GM12891 (cell line): ENCODE results near the gene MMS19. TPM values are rescaled to one million over a fixed set of nuclear protein-coding genes. Genes with fewer than 3 reads are reported as not detected.

Source experiments
- DNase-seq: peaks from one replicate; pipeline ENCODE4 v3.0.0; 2011; ENCODE audit warnings: low spot score; ENCODE audit not compliant: insufficient read length
- FAIRE-seq: peaks from 2 replicates; lab custom pipeline; 2011; peaks lifted over from hg19 to GRCh38; lab: Jason Lieb, UNC
- PAX5 ChIP-seq: IDR thresholded peaks from 2 replicates; pipeline ENCODE4 v1.6.1; 2011; ENCODE audit warnings: low read length, moderate library complexity, mild to moderate bottlenecking; ENCODE audit not compliant: insufficient read depth, severe bottlenecking
- POLR2A ChIP-seq: IDR thresholded peaks from 2 replicates; pipeline ENCODE4 v1.6.1; 2011; ENCODE audit warnings: low read depth, low read length, control low read depth
- POLR2AphosphoS5 ChIP-seq: IDR thresholded peaks from 2 replicates; pipeline ENCODE4 v1.6.1; 2011; ENCODE audit warnings: low read depth, low read length, control low read depth
- POU2F2 ChIP-seq: IDR thresholded peaks from 2 replicates; pipeline ENCODE4 v1.6.1; 2011; ENCODE audit warnings: low read depth, mild to moderate bottlenecking, control low read depth, low read length, moderate library complexity
- SPI1 ChIP-seq: IDR thresholded peaks from 2 replicates; pipeline ENCODE4 v1.6.1; 2011; ENCODE audit warnings: low read depth, low read length, control low read depth
- TAF1 ChIP-seq: IDR thresholded peaks from 2 replicates; pipeline ENCODE4 v1.6.1; 2011; ENCODE audit warnings: low read depth, low read length, control low read depth
- polyA plus RNA-seq: library from polyadenylated mRNA; unstranded; fragments of >200 nt; gene quantifications from one replicate; pipeline ENCODE4 v1.2.1, GENCODE V29; 2012; ENCODE audit warnings: low read depth, missing spikeins, inconsistent platforms; ENCODE audit not compliant: missing spikeins

Gene MMS19, protein sequence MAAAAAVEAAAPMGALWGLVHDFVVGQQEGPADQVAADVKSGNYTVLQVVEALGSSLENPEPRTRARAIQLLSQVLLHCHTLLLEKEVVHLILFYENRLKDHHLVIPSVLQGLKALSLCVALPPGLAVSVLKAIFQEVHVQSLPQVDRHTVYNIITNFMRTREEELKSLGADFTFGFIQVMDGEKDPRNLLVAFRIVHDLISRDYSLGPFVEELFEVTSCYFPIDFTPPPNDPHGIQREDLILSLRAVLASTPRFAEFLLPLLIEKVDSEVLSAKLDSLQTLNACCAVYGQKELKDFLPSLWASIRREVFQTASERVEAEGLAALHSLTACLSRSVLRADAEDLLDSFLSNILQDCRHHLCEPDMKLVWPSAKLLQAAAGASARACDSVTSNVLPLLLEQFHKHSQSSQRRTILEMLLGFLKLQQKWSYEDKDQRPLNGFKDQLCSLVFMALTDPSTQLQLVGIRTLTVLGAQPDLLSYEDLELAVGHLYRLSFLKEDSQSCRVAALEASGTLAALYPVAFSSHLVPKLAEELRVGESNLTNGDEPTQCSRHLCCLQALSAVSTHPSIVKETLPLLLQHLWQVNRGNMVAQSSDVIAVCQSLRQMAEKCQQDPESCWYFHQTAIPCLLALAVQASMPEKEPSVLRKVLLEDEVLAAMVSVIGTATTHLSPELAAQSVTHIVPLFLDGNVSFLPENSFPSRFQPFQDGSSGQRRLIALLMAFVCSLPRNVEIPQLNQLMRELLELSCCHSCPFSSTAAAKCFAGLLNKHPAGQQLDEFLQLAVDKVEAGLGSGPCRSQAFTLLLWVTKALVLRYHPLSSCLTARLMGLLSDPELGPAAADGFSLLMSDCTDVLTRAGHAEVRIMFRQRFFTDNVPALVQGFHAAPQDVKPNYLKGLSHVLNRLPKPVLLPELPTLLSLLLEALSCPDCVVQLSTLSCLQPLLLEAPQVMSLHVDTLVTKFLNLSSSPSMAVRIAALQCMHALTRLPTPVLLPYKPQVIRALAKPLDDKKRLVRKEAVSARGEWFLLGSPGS
- 49.1 TPM for polyA plus RNA-seq

DNA sequence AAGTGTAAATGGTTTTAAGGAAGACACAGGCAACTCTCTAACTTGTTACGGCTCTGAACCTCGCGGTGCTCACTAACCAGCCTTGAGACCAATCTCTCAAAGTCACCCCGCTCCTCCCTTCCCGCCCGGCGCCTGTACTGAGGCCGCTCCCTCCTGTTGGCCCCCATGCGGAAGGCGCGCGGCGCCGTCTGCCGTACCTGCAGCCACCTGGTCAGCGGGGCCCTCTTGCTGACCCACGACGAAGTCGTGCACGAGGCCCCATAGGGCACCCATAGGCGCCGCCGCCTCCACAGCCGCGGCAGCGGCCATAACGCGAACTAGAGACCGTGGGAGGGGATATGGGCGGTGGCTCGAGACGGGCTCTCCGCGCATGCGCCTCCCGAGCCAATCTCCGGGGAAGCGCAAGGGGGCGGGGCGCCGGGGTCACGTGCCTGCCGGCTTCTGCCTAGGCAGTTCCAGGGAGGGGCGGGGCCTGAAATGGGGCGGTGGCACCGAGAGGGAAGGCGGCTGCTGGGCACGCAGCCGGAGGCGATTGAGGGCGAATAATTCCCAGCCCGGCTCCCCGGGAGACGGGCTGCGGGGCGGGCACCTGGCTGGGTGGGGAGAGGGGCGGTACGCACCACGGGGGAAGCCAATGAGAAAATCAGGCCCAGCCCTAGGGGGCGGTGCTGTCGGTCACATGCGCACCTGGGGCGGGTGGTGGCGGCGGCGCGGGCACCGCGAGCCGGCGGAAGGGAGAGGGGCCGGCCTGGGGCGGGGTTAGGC lies at the start of gene MMS19:
TSS of gene MMS19 (minus strand) at position 347 of the 765 bp plus-strand sequence. CDS start at position 309, 38 bp downstream.
- no peak for FAIRE-seq
- DNase-seq = peak; percentile 99
- TF ChIP-seq PAX5 (no peak), TAF1 (peak; percentile 86), POLR2AphosphoS5 (no peak), POU2F2 (no peak), SPI1 (no peak), POLR2A (peak; percentile 55)

DNA sequence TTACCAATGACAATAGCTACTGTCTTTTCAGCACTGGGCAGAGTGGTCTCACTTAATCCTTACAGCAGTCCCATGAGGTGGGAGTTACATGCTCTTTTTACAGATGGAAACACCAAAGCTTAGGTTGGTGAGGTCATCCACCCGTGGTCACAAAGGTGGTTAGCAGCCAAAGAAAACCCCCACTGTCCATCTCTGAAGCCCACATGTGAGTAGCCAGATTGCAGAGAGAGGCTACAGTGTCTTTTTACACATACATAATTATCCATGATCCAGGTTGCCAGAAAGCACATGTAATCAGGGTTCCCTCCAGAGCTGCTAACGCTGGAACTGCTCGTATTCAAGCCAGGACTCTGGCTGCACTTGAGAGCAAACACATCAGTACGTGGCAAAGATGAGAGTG lies 49.7 kb upstream of the MMS19 start:
- FAIRE-seq (no peak), DNase-seq (no peak)
- TF ChIP-seq SPI1 = no peak
- TF ChIP-seq POU2F2 = no peak
- TF ChIP-seq POLR2AphosphoS5 = no peak
- TF ChIP-seq POLR2A = no peak
- no peak for TF ChIP-seq PAX5
- TF ChIP-seq TAF1 = no peak

DNA sequence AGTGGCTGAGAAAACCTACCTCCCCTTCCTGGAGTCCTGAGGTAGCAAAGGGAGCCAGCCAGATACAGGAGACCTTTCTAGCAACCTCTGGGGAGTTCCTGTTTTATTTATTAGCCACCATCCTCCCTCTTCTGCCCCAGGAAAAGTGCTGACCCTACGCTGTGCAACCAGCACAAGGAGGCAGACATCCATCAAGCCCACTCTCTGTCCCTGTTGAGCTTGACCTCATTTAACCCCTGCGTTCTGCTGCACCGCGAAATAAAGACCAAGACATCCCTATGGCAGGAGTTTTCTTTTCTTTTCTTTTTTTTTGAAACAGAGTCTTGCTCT lies 49.0 kb upstream of the MMS19 start:
- DNase-seq (no peak), FAIRE-seq (no peak)
- TF ChIP-seq POLR2A (no peak), POLR2AphosphoS5 (no peak), POU2F2 (no peak), SPI1 (no peak), TAF1 (no peak), PAX5 (no peak)

DNA sequence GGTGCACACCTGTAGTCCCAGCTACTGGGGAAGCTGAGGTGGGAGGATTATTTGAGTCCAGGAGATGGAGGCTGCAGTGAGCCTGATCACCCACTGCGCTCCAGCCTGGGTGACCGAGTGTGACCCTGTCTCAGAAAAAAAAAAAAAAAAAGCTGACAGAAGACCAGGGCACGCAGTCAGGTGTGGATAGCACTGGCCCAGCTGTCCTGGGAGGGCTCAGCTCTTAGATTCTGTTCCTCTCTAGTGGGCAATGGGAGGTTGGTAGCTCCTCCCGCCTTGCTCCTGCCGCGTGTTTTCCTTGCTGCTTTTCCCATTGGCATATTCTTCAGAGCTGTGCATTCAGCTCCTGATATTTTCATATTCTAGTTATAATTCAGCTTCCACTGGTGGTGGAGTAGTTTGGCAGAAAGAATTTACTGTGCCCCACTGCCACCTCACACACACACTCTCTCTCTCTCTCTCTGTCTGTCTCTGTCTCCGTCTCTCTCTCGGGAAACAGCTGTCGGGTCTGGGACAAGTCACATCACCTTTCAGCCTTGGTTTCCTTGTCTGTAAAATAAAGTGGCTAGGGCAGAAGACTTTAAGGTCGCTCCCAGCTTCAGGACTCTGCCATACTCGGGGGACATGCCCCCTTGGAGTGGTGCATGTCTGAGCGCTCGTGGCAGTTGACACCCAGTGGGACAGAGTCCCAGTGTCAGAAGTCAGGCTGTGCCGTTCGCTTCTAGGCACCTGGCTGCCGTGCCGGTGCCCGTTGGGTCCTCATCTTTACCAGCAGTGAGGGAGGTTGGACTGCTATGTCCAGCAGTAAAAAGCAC lies 48.4 kb upstream of the MMS19 start:
- no peak for DNase-seq
- TF ChIP-seq POU2F2 (no peak), POLR2AphosphoS5 (no peak), PAX5 (no peak), POLR2A (no peak), TAF1 (no peak)
- no peak for FAIRE-seq

DNA sequence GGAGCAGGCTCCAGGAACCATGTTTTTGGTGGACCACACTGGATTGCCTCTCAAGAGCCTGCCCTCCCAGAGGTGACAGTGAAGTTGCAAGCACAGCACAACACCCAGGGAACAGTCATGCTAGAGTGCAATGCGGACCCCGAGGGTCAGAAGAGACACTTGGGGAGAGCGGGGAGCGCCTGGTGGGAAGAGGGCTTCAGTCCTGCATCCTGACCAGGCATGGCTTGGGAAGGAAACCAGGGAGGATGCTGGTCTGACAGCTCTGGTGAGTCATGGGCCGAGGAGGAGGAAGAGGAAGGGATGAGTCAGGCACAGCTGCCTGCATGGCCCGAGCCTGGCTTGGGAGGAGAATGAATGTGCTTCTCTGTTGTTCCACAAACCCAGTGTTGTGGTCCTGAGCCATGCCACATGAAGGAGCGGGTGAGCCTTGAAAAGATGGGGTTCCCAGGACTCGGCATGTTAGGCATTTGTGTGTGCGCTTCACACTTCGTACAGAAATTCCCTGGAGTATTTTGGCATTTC lies 44.9 kb upstream of the MMS19 start:
- no peak for DNase-seq
- TF ChIP-seq PAX5 = no peak
- no peak for TF ChIP-seq SPI1
- TF ChIP-seq TAF1 = no peak
- TF ChIP-seq POU2F2 = no peak
- no peak for TF ChIP-seq POLR2A
- no peak for TF ChIP-seq POLR2AphosphoS5
- peak; percentile 74 for FAIRE-seq

DNA sequence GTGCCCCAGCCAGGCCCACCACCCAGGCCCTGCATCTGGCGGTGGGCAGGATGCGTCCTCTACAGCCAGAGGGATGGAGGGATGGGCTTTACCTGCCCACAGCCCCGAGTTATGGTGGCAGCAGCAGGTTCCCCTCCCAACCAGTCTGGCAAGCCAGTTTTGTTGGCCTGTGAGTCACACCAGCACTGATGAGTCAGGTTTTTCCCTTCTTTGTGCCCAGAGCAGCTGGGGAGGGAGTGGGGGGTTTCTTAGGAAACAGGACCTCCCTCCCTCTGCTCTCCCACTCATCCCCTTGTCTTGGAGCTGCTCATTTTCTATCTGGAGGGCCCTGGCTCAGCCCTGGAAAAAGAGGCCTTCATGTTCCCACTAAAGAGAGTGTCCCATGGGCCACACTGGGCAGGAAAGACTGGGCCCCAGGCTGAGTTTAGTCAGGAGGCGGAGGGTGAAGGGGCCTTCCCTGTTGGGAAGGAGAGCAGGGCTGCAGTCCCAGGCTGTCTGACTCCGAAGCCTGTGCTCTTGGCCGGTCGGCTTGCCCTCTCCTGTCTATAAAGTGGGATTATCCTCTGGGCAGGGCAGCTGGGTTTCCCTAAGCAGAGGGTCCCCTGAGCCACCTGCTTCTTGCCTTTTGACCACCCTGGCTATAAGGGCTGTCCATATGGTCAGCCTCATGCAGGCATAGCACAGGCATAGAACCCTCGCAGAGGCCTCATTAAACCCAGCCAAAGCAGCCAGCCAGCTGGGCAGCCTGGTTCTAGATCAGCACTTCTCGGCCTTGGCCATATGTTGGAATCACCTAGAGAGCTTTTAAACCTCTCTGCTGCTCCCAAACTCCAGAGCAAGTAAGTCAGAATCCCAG lies 44.2 kb upstream of the MMS19 start:
- TF ChIP-seq TAF1 = no peak
- no peak for TF ChIP-seq PAX5
- TF ChIP-seq POU2F2 = no peak
- no peak for TF ChIP-seq POLR2AphosphoS5
- TF ChIP-seq SPI1 = no peak
- no peak for TF ChIP-seq POLR2A
- FAIRE-seq (peak; percentile 23), DNase-seq (no peak)

DNA sequence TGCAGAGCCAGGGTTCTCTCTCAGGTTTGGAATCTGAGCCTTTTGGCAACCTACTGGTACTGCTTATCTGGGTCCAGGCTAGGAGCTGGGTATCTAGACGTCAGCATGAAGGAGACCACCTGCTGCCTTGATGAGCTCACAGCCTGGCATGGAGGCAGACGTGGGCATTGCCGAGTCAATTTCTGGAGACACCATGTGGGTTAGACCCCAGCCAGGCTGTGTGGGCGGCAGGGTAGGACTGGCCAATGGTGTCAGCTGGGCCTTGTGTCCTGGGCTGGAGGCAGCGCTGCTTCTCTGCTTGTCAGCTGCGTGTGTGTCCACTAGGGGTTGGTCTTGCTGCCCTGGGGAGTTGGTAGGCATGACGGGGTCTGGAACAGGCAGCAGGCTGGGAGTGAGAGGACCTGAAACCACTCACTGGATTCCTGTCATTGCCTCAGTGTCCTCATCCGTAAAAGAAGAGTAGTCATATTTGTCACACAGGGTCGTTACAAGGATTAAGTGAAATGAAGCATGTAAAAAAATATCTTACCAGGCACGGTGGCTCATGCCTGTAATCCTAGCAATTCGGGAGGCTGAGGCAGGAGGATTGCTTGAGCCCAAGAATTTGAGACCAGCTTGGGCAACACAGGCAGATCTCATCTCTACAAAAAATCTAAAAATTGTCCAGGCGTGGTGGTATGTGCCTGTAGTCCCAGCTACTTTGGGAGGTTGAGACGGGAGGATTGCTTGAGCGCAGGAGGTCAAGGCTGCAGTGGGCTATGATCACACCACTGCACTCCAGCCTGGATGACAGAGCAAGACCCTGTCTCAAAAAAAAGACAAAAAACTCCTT lies 42.7 kb upstream of the MMS19 start:
- TF ChIP-seq PAX5 (no peak), TAF1 (no peak), POLR2AphosphoS5 (no peak), SPI1 (no peak), POU2F2 (no peak), POLR2A (no peak)
- FAIRE-seq = no peak
- DNase-seq = no peak
